Measurements from ENCODE around the gene KRTAP10-11.
A peak's percentile ranks its signal among the peaks of the same experiment; 100 is the strongest.
"Not testable (repeated sequence)": the region's sequence is repeated elsewhere in the genome, so short reads cannot be mapped to it uniquely, and the experiment has no call there.

Gene KRTAP10-11, protein sequence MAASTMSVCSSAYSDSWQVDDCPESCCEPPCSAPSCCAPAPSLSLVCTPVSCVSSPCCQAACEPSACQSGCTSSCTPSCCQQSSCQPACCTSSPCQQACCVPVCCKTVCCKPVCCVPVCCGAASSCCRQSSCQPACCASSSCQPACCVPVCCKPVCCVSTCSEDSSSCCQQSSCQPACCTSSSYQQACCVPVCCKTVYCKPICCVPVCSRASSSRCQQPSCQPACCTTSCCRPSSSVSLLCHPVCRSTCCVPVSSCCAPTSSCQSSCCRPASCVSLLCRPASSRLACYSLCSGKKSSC

DNA sequence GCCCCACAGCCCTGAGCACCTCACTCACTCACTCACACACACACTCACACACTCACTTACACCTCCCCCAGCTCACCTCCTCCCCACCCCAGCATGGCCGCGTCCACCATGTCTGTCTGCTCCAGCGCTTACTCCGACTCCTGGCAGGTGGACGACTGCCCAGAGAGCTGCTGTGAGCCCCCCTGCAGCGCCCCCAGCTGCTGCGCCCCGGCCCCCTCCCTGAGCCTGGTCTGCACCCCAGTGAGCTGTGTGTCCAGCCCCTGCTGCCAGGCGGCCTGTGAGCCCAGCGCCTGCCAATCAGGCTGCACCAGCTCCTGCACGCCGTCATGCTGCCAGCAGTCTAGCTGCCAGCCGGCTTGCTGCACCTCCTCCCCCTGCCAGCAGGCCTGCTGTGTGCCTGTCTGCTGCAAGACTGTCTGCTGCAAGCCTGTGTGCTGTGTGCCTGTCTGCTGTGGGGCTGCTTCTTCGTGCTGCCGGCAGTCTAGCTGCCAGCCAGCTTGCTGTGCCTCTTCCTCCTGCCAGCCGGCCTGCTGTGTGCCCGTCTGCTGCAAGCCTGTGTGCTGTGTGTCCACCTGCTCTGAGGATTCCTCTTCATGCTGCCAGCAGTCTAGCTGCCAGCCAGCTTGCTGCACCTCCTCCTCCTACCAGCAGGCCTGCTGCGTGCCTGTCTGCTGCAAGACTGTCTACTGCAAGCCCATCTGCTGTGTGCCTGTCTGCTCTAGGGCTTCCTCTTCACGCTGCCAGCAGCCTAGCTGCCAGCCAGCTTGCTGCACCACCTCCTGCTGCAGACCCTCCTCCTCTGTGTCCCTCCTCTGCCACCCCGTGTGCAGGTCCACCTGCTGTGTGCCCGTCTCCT lies at the start of gene KRTAP10-11:
KRTAP10-11 (plus strand) TSS at position 49 of the 856 bp plus-strand sequence; CDS start at position 94, 45 bp downstream.
- intact Hi-C loops (cut with DNase I), result not testable (repeated sequence)
- DNase-seq, result peak in 1 of 10 donors; percentile 26

DNA sequence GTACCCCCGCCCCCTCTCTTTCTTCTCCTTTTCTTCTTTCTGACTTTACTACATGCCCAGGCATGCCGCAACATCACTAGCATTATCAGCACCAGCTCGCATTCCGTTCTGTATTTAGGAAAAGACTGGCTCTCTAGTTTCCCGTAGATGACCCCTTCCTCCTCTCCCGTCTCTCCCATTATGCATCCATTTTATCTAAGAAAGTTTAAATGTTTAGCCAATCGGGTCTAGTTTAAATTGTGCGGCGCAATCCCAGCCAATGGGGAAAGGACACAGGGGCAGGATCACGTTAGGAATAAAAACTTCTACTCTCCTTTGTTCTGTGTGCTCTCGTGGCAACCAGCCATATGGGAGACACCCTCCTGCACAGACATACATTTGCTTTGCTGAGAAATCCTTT lies 48.2 kb upstream of the KRTAP10-11 start:
- intact Hi-C loops (cut with DNase I), result no loop called here
- DNase-seq, result no peak

DNA sequence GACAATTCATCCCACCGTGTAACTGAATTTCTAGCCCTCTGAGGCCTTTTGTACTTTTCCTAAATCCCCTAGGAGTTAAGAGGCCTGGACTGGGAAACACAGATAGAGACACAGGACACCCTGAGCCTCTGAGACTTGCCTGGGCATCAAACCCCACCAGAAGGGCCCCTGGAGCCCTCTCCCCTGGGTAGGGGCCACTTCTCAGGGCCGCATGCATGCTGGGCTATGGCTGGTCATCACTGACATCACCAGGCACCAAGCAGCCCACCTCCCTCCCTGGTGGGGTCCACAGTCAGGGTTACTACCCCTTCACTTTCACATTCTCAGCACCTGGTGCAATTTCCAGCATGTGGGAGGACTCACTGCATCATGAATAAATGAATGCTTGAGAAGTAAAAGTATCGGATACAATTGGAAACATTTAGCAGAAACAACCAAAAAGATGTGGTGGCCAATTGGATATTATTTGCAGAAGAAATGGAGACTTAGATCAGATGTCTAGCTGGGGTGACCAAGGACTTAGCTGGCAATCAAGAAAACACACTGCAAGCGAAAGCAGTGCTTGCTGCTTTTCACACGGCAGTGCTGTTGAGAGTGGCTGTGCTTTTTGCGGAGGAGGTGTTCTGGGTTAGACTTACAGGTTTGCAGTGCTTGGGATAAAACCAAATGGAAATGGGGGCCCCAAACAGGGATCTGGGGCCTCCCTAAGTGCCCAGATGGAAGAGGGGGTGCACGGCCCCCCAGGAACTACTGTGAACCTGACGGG lies 46.8 kb upstream of the KRTAP10-11 start:
- intact Hi-C loops (cut with DNase I), result no loop called here
- DNase-seq, result peak in 1 of 10 donors; percentile 66

DNA sequence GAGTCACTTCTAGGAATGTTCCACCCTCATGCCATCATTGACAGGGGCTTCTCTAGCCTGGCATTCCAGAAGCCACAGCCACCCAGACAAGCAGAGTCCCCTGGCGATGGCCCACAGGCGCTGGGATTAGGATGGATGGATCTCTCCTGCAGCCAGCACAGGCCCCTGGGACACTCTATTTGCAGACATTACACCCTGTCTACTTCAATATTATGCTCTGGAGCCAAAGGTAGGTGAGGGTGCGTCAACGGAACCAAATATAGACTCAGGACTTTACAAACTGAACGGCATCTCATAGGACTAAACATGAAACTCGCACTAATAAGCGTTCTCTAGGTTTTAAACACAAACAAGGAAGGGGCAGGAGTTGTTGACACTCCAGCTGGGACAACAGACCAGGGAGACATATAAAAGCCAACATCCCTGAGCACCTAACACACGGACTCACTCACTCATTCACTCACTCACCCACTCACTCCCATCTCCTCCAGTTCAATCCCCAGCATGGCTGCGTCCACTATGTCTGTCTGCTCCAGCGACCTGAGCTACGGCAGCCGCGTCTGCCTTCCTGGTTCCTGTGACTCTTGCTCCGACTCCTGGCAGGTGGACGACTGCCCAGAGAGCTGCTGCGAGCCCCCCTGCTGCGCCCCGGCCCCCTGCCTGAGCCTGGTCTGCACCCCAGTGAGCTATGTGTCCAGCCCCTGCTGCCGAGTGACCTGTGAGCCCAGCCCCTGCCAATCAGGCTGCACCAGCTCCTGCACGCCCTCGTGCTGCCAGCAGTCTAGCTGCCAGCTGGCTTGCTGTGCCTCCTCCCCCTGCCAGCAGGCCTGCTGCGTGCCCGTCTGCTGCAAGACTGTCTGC lies 45.9 kb upstream of the KRTAP10-11 start, which contains the start of gene KRTAP10-7:
KRTAP10-7 (plus strand) TSS at position 480 of the 861 bp plus-strand sequence; CDS start at position 505, 25 bp downstream.
- not testable (repeated sequence) for DNase-seq

DNA sequence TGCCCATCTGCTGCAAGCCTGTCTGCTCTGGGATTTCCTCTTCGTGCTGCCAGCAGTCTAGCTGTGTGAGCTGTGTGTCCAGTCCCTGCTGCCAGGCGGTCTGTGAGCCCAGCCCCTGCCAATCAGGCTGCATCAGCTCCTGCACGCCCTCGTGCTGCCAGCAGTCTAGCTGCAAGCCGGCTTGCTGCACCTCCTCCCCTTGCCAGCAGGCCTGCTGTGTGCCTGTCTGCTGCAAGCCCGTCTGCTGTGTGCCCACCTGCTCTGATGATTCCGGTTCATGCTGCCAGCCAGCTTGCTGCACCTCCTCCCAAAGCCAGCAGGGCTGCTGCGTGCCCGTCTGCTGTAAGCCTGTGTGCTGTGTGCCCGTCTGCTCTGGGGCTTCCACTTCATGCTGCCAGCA lies 45.1 kb upstream of the KRTAP10-11 start:
- DNase-seq, result peak in 1 of 10 donors; percentile 56
- intact Hi-C loops (cut with DNase I), result not testable (repeated sequence)

More for the DNA sequence above, 45.9 kb upstream of the KRTAP10-11 start, which contains the start of gene KRTAP10-7:
- intact Hi-C loops (cut with DNase I), result not testable (repeated sequence)

DNA sequence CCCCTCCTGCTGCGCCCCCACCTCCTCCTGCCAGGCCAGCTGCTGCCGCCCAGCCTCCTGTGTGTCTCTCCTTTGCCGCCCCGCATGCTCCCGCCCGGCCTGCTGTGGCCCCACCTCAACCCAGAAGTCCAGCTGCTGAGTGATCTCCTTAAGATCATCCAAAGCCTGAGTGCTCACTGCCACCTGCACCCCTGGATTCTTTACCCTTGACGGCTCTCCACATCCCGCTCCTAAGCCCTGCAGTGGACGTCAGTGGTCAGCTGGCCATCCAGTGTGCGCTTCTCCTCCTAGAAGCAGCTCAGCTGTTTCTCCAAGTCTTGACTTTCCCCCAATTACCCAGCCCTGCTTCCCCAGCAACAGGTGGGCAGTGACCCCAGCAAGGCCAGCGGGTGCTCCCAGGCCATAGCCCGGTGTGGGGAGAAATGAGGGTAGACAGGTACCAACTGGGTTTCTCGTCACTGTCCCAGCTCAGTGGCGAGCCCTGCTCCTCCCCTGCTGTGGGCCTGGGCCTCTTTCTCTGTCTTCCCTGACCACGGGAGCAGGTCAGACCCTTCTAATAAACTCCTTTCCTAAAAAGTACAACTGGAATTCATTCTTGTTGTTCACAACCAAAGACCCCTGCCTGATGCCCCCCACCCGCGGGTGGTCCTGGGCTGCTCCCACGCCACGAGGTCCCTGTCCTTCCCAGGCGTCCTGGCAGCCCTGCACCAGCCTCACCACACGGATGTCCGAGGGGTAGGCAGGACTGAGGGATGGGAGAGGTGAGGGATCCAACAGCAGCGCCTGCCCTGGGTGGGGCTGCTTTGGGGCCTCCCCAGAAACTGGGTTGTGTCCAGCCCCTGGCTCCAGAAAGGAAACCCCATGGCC lies 44.4 kb upstream of the KRTAP10-11 start:
- DNase-seq, result peak in 3 of 10 donors; percentile 15 to 71 (median 61)
- intact Hi-C loops (cut with DNase I), result no loop called here

DNA sequence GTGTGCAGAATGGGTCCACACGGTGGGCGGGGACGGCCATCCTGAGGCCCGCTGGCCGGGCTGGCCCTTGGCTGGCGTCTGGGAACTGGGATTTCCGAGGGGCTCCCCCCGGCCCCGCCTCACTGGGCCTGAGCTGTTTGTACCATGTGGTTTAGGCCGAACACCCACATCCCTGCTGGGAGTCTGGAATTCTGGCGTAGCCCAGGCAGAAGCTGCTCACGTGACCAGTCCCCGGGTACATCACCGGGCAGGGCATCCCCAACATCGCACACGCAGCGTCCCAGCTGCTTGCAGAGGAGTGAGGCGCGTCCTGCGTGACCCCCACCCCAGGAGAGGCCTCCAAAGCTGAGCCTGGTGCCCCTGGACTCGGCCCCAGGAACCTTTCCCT lies 43.8 kb upstream of the KRTAP10-11 start:
- DNase-seq, result peak in 2 of 10 donors; percentile 40 to 43
- intact Hi-C loops (cut with DNase I), result no loop called here

DNA sequence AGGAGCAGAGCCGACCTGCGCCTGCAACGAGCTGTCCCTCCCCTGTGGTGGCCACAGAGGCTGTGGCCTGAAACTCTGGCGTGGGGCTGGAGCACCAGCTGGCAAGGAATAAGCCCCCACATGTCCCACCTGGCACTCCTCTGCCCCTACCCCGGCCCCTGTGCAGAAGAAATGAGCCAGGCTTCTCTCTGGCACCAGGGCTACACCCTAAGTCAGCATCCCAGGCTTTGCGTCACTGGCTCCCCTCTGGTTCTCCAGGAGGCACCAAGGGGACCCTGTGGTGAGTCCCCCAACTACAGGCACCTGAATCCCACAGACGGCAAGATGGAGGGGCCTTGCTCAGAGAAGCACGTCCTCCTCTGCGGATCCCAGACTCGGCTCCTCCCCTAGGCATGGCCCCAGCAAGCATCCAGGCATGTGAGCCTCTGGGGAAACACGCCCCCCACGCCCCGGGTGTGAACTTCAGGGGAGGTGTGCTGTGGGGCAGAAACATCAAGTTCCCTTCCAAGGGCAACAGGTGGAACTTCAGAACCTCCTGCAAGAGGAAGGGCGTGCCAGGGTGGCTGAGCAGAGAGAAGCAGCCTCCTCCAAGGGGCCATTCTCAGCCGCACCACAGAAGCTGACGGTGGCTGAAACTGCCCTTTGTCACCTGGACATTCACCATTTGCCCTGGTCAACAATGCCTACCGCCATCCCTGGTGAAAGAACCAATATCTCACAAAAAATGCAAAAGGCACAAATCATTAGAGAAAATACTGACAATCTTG lies 42.9 kb upstream of the KRTAP10-11 start:
- intact Hi-C loops (cut with DNase I), result no loop called here
- peak in 2 of 10 donors; percentile 35 to 62 for DNase-seq

DNA sequence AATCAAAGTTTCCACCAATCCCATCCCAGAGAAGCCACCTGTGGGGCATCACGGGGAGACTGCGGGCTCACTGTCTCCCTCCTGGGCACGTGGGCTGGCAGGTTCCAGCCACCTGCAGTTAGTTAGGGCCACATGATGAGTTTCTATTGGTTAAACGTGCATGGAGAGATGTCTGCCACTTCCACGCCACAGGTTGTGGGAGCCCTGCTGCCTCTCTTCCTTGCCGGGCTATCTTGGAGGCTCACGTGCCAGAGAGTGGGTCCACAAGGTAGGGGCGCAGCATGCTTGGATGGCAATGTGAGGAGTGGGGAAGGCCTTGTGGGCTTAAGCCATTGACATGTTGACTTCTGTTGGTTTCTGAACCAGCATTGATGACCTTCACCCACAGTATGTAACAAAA lies 42.3 kb upstream of the KRTAP10-11 start:
- intact Hi-C loops (cut with DNase I), result no loop called here
- DNase-seq, result peak in 1 of 10 donors; percentile 54

DNA sequence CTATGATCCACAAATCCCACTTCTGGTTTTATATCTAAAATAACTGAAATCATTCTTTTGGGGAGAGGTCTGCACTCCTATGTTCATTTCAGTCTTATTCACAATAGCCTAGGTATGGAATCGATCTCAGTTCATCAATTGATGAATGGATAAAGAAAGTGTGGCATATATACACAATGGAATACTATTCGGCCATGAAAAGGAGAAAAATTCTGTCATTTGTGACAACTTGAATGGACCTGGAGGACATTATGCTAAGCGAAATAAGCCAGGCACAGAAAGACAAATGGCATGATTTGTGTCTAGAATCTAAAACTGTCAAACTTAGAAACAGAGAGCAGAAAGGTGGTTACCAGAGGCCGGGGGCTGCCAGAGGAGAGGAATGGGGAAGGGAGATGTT lies 39.7 kb upstream of the KRTAP10-11 start:
- intact Hi-C loops (cut with DNase I), result no loop called here

DNA sequence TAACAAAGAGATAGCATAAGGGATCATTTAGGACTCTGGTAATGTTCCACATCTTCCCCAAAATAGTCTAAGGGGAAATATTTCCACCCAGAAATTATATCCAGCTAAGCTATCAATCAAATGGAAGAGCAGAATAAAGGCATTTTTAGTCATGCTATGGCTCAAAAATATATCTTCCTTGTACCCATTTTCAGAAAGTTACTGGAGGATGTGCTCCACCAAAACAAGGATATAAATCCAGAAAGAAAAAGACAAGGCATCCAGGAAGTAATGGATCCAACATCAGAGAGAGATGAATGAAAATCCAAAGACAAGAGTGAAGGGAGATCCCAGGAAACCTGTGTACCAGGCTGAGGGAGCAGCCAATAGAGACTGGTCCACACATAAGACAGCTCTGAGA lies 37.0 kb upstream of the KRTAP10-11 start:
- intact Hi-C loops (cut with DNase I), result no loop called here

More for the DNA sequence above, 39.7 kb upstream of the KRTAP10-11 start:
- no peak for DNase-seq

DNA sequence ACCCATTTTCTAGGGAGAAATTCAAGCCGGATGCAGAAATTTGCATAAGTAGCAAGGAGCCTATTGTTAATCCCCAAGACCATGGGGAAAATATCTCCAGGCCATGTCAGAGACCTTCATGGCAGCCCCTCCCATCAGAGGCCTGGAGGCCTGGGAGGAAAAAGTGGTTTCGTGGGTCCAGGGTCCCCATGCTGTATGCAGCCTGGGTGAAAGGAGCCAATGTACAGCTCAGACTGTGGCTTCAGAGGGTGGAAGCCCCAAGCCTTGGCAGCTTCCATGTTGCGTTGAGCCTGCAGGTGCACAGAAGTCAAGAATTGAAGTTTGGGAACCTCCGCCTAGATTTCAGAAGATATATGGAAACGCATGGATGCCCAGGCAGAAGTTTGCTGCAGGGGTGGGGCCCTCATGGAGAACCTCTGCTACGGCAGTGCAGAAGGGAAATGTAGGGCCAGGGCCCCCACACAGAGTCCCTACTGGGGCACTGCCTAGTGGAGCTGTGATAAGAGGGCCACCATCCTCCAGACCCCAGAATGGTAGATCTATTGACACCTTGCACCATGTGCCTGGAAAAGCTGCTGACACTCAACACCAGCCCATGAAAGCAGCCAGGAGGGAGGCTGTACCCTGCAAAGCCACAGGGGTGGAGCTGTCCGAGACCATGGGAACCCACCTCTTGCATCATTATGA lies 35.9 kb upstream of the KRTAP10-11 start:
- intact Hi-C loops (cut with DNase I), result not testable (repeated sequence)
- peak in 1 of 10 donors; percentile 62 for DNase-seq

More for the DNA sequence above, 37.0 kb upstream of the KRTAP10-11 start:
- DNase-seq, result no peak

DNA sequence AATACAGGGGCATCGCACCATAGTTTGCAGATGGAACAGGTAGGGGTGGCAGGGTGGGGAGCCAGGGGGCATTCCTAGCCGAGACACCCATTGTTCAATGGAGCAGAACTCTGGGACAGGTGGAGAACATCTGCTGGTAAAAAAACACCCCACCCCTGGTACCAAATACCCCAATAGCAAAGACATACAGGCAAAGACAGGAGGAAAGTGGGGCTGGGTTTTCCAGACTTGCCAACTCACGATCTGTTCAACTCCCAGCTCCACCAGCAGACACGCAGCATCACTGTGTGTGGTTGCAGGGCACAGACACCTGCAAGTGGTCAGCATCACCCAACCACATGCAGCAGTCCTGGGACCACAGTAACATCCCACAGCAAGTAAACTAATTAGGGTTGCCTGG lies 34.7 kb upstream of the KRTAP10-11 start:
- DNase-seq, result peak in 2 of 10 donors; percentile 2 to 42
- intact Hi-C loops (cut with DNase I), result no loop called here

DNA sequence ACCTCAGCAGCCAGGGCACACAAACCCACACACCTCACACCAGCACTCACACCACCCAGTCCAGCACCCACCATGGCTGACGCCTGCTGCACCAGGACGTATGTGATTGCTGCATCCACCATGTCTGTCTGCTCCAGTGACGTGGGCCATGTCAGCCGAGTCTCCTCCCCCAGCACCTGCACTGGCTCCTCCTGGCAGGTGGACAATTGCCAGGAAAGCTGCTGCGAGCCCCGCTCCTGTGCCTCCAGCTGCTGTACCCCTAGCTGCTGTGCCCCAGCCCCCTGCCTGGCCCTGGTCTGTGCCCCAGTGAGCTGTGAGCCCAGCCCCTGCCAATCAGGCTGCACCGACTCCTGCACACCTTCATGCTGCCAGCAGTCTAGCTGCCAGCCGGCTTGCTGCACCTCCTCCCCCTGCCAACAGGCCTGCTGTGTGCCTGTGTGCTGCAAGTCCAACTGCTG lies 34.2 kb upstream of the KRTAP10-11 start, which contains the start of gene KRTAP10-8:
KRTAP10-8 (plus strand) TSS at position 51 of the 458 bp plus-strand sequence; CDS start at position 73, 22 bp downstream.
- DNase-seq, result peak in 2 of 10 donors; percentile 24 to 75
- intact Hi-C loops (cut with DNase I), result no loop called here

DNA sequence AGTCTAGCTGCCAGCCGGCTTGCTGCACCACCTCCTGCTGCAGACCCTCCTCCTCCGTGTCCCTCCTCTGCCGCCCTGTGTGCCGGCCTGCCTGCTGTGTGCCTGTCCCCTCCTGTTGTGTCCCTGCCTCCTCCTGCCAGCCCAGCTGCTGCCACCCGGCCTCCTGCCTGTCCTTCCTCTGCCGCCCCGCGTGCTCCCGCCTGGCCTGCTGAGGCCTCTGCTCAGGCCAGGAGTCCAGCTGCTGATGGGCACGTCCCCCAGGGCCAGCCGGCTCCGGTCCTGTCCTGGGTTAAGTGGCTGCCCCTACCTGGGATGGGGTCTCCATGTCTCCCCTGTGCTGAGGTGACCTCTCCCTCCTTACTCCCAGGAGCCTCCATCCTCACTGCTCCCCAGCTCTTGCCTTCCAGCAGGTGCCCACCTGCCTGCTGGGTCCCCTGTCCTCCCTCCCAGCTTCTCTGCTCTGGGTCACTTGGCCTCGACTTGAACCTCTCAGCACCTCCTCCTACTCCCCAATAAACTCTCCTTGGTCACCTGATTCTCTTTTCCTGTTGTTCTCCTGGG lies 33.5 kb upstream of the KRTAP10-11 start:
- intact Hi-C loops (cut with DNase I), result no loop called here
- DNase-seq, result peak in 2 of 10 donors; percentile 39 to 71

DNA sequence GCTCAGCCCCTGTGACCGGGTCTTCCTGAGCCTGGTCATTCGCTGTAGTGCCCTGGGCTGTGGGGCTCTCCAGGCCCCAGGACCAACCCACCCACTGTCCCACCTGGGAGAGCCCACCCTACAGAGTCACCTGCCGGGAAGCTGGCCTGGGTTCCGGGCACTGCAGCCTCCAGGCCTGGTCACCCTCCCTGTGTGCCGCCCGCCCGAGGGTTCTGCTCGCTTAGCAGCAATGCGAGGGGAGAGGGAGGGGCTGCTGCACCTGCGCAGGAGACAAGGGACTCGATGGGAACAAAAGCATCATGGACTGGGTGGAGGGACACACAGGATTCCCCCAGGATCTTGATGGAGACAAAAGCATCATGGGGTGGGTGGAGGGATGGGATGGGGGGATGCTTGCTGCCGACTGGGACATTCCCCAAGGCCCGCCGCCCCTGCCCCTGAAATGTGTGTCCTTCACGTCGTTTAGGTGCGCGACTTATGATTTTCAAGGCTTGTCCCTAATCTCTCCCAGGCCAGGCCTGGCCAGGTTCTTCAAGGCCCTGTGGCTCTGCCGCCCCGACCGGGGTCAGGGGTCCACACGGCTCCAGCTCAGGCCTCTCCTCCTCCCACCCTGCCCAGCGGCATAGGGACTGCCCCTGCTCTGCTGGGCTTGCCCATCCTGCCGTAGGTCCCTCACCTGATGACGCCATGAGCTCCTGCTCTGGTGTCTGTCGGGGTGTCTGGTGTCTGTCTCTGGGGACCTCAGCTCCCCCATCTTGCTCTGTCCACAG lies 32.6 kb upstream of the KRTAP10-11 start:
- intact Hi-C loops (cut with DNase I), result no loop called here
- DNase-seq, result peak in 2 of 10 donors; percentile 60 to 61

All from posterior cingulate gyrus (tissue), 11 donors.